AG09319 (cell line): ENCODE results near the gene IDH2.
"Not testable (repeated sequence)": the region's sequence is repeated elsewhere in the genome, so short reads cannot be mapped to it uniquely, and the experiment has no call there.

Source experiments
- DNase-seq: peaks from one replicate; pipeline ENCODE4 v3.0.0-alpha.2; 2010; ENCODE audit warnings: low read depth; ENCODE audit errors: extremely low read depth
- TF ChIP-seq, protein P1 (sequence below): IDR thresholded peaks from 2 replicates; pipeline ENCODE4 v1.5.1; 2011; ENCODE audit warnings: low read depth, mild to moderate bottlenecking, inconsistent platforms, low read length, moderate library complexity

The IDH2 gene

DNA sequence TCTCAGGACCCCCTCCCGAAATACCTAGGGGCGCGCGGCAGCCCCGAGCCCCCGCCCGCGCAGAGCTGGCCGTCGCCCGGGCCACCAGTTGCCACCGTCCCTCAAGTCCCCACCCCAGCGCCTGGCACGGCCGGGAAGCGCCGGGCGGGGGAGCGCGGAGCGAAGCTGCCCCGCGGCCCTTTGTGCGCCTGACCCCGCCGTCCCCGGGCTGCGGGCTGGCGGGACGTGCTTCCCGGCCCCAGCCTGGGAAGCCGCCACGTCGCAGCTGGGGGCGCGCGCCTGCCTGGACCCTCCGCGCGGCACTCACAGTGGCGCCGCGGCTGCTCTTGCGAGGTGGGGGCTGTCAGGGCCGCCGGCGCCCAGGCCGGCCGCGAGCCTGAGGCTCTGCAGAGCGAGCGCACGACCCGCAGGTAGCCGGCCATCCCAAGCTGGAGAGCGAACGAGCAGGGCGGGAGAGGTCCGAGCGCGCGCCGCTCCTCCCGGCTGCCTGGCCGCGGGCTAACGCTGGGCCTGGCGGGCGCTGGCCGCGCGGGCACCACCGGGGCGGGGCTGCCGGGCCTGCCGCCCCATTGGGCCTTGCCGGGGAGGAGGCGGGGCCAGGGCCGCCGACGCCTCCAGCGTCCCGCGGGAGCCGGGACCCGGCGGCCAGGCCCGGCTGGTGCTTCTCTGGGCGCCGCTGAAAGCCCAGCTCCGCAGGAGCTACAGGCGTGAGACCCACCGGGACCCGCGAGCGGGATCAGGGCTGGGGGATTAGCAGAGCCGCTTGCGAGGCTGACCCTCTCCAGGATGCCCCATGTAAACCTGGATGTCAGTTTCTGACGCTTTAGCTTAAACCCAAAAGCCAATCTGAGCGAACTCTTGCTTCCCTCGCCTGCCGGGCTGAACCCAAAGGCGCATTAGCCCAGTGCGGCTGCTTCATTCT, at the start of gene IDH2:
TSS of gene IDH2 (minus strand) at position 500 of the 922 bp plus-strand sequence. CDS start at position 422, 78 bp downstream.
- DNase-seq = peak; percentile 46
- TF ChIP-seq, protein P1, sequence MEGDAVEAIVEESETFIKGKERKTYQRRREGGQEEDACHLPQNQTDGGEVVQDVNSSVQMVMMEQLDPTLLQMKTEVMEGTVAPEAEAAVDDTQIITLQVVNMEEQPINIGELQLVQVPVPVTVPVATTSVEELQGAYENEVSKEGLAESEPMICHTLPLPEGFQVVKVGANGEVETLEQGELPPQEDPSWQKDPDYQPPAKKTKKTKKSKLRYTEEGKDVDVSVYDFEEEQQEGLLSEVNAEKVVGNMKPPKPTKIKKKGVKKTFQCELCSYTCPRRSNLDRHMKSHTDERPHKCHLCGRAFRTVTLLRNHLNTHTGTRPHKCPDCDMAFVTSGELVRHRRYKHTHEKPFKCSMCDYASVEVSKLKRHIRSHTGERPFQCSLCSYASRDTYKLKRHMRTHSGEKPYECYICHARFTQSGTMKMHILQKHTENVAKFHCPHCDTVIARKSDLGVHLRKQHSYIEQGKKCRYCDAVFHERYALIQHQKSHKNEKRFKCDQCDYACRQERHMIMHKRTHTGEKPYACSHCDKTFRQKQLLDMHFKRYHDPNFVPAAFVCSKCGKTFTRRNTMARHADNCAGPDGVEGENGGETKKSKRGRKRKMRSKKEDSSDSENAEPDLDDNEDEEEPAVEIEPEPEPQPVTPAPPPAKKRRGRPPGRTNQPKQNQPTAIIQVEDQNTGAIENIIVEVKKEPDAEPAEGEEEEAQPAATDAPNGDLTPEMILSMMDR = no peak

DNA sequence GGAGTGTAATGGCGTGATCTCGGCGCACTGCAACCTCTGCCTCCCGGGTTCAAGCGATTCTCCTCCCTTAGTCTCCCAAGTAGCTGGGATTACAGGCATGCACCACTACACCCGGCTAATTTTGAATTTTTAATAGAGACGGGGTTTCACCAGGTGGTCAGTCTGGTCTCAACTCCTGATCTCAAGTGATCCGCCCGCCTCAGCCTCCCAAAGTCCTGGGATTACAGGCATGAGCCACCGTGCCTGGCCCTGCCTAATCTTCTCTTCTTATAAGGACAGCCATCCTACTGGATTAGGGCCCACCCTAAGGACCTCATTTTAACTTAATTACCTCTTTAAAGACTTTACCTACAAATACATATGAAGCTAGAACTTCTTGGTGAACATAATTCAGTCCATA, 48.3 kb upstream of the IDH2 start:
- DNase-seq = not testable (repeated sequence)

DNA sequence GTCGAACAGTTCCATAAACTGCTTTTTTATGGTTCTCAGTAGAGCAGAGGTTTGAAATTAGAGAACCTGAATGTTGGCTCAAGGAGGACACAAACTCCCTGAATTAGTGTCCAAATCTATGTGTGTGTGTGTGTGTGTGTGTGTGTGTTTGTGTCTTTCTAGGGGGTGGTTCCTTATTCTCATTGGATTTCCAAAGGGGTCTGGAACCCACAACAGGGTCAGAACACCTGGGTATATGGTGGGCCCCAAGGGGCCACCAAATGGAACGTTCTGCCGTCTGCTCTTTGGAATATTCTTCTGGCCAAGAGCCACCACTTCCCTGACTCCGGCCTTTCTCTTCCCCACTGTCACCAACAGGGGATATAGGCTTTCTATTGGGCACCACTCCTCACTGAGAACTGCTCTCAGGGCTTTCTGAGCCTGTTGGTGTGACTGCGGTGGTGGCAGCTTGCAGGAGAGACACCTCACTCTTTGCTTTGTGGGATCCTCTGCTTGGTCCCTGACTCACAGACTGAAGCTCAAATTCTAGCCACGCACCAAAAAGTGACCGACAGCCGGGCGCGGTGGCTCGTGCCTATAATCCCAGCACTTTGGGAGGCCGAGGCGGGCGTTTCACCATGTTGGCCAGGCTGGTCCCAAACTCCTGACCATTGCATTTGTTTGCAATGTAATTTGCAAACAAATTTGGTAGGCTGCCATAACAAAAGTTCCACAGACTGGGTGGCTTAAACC, 47.5 kb upstream of the IDH2 start:
- no peak for DNase-seq
- TF ChIP-seq, protein P1 = no peak

DNA sequence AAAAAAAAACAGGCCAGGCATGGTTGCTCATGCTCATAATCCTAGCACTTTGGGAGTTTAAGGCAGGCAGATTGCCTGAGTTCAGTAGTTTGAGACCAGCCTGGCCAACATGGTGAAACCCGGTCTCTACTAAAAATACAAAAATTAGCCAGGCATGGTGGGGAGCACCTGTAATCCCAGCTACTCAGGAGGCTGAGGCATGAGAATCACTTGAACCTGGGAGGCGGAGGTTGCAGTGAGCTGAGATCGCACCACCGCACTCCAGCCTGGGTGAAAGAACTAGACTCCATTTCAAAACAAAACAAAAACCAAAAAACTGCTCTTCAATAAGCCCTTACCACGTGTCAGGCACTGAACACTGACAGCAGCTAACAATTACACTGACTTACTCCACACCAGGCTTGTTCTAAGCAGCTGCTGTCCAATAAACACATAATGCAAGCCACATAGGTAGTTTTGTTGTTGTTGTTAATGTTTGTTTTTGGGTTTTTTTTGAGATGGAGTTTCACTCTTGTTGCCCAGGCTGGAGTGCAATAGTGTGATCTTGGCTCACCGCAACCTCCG, 44.0 kb upstream of the IDH2 start:
- not testable (repeated sequence) for DNase-seq

DNA sequence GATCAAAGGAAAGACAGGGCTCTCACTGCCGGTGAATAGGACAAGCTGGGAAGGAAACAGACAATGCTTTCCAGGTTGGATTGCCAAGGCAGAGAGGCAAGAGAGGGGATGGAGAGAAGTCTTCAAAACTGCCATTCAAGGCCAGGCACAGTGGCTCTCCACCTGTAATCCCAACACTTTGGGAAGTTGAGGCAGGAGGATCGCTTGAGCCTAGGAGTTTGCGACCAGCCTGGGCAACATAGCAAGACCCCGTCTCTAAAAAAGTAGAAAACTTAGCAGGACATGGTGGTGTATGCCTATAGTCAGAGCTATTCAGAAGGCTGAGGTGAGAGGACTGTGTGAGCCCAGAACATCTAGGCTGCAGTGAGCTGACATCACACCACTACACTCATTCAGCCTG, 43.5 kb upstream of the IDH2 start:
- DNase-seq = no peak
- TF ChIP-seq, protein P1 = no peak

DNA sequence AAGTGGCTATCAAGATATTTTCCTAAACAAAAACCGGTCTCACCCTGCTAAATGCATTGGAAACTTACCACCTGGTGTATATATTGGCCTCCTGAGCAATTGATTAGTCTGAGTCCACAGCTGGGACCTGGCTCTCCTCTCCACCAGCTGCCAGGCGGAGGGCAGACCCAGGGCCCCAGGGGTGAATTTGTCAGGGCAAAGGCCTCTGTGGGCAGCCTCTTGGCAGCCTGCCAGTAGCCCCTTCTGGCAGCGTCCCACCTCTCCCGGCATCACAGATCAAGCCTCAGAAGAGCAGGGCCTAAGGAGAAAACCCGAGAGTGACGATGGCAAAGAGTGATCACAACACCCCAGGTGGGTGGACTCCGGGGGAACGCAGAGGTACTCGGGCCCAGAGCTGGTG, 43.0 kb upstream of the IDH2 start:
- DNase-seq = no peak
- TF ChIP-seq, protein P1 = no peak

DNA sequence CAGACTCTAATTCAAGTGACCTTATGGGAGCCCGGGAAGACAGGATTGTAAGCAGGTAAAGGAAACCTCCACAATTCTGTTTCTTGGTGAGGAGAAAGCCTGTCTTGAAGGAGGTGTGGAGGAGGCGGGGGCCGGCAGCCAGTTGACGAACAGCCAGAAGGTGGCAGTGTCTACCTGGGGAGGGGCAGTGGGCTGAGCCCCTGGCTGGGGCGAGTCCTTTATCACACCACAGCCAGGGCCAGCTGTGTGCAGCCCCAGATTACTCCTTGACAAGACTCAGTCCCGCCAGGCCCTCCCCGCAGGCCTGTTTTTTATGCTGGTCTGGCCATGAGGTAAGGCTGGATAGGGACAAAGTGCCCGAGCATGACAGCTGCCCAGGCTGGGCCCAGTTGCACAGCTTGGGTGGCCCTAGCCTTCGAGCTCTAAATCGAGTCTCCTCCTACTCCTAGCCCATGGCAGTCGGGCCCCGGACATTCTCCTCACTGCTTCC, 40.9 kb upstream of the IDH2 start:
- DNase-seq = no peak
- TF ChIP-seq, protein P1 = peak; percentile 28
